HG03039 (cell line): Measurements from ENCODE around the gene ABCA2.

ENCODE experiments used
- ATAC-seq: cut with Tn5 transposase; IDR thresholded peaks from one replicate; pipeline ENCODE4 v1.9.1; 2021; ENCODE audit warnings: mild to moderate bottlenecking, moderate library complexity; ENCODE audit not compliant: unreplicated experiment

Gene ABCA2, protein sequence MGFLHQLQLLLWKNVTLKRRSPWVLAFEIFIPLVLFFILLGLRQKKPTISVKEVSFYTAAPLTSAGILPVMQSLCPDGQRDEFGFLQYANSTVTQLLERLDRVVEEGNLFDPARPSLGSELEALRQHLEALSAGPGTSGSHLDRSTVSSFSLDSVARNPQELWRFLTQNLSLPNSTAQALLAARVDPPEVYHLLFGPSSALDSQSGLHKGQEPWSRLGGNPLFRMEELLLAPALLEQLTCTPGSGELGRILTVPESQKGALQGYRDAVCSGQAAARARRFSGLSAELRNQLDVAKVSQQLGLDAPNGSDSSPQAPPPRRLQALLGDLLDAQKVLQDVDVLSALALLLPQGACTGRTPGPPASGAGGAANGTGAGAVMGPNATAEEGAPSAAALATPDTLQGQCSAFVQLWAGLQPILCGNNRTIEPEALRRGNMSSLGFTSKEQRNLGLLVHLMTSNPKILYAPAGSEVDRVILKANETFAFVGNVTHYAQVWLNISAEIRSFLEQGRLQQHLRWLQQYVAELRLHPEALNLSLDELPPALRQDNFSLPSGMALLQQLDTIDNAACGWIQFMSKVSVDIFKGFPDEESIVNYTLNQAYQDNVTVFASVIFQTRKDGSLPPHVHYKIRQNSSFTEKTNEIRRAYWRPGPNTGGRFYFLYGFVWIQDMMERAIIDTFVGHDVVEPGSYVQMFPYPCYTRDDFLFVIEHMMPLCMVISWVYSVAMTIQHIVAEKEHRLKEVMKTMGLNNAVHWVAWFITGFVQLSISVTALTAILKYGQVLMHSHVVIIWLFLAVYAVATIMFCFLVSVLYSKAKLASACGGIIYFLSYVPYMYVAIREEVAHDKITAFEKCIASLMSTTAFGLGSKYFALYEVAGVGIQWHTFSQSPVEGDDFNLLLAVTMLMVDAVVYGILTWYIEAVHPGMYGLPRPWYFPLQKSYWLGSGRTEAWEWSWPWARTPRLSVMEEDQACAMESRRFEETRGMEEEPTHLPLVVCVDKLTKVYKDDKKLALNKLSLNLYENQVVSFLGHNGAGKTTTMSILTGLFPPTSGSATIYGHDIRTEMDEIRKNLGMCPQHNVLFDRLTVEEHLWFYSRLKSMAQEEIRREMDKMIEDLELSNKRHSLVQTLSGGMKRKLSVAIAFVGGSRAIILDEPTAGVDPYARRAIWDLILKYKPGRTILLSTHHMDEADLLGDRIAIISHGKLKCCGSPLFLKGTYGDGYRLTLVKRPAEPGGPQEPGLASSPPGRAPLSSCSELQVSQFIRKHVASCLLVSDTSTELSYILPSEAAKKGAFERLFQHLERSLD (N-terminal part only)

DNA sequence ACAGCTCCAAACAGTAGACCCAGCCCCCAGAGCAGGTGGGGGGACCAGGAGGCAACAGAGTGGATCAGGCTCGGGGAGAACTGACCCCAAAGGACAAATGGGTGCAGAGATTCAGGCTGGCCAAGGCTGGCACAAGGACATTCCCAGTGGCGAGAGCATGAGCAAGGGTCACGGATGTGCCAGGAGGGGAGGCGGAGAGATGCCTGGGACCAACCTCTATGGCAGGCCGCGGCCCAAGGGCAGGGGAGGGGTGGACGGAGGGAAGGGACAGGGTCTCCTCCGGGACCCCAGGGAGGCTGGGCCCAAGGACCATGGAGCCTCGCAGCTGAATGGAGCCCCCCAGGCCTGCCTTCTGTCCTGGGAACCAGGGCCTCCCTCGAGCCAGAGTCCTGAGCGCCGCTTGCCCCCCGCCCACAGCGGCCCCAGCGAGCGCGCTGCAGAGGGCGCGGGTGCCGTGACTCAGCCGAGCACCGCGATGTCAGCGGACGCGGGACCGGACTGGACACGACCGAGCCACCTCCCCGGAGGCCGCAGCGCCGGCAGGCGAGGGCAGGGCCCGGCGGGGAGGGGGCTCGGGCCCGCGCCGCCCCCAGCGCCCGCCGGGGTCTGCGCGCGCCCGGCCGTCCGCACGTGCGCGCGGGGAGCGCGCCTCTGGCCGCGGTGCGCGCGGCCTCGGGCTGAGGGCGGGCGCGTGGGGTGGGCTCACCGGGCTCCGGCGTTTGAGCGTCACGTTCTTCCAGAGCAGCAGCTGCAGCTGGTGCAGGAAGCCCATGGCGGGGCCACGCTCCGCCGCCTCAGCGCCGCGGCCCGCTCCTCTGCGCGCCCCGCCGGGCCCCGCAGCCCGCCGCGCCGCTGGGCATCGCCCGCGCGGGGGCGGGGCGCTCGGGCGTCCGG lies at the start of gene ABCA2:
ABCA2 (minus strand) TSS at position 869 of the 894 bp plus-strand sequence; CDS start at position 772, 97 bp downstream.
- no peak for ATAC-seq

DNA sequence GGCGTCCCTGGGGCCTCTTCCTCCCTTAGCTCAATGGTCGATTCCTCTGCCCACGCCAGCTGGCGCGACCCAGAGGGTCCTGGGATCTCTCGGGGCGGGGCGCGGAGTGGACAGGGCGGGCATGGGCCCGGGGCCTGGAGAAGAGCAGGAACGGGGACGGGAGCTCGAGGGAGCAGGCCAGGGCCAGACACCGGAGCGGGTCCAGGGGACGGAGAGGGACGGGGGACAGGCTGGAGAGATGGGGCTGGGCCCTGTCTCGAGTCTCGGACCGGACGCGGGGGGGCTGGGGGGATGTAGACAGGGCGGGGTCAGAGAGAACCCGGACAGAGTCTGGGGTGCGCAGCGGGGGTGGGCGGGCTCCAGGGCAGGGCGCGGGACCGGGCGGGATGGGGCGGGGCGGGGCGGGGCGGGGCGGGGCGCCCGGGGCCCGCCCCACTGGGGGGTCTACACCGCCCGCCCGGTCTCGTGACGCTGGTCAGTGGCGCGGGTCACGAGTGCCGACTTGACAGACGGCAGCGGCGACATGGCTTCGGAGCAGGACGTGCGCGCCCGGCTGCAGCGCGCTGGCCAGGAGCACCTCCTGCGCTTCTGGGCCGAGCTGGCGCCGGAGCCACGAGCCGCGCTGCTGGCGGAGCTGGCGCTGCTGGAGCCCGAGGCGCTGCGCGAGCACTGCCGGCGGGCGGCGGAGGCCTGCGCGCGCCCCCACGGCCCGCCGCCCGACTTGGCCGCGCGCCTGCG lies 49.1 kb upstream of the ABCA2 start, which contains the start of gene UAP1L1:
UAP1L1 (plus strand) TSS at position 508 of the 738 bp plus-strand sequence; CDS start at position 524, 16 bp downstream.
- ATAC-seq, result peak; percentile 37

DNA sequence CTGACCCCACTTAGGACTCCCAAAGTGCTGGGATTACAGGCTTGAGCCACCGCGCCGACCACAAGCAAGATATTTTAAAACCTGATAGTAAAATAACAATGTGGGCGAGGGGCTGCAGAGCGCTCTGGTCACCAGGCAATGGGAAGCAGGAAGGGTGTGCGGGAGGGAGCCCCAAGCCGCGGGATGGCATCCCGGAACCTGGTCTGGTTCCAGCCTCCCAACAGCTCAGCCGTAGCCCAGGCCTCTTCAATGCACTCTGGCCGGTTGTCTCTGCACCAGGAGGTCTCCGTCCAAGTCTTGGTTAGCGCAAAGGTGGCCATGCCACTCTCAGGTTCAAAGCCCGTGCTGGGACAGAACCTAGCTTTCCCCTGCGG lies 48.6 kb upstream of the ABCA2 start:
- no peak for ATAC-seq

GRCh38 chr9:137075275-137075775 lies 47.3 kb upstream of the ABCA2 start:
- no peak for ATAC-seq

- ATAC-seq, result no peak
Measured at GRCh38 chr9:137074657-137075274, 46.7 kb upstream of the ABCA2 start.

DNA sequence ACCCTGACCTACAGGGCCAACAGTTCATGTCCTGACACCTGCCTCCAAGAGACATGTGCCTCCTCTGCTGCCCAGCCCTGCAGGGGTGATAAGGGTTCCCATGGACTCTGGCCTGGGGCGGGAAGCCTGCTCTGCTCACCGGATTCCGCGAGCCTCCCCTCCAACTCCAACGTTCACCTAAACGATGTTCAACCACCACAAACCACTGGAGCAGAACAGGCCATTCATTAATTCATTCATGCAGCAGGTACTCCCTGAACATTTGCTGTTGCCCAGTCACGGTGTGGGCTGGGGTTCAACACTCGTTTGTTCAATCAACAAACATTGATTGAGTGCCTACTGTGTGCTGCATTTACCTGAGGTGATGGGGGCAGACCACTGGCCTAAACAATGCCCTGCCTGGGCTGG lies 46.0 kb upstream of the ABCA2 start:
- no peak for ATAC-seq

DNA sequence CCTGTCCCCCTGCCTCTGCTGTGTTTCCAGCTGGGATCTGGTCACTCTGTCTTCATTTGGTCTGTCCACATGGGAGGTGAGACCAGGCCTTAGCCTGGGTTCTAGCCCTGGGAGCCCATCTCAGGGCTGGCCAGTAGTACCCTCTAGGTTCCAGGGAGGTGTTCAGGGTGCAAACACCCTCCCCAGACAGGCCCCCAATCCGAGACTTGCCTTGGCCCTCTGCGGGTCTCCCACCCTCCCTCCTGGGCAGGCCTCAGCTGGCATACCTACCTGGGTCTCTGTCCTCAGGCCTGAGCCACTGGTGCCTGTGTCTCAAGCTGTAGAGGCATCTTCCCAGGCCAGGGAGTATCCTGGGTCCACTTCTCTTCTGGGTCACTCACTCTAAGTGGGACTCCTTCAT lies 43.2 kb upstream of the ABCA2 start:
- ATAC-seq, result no peak

GRCh38 chr9:137070906-137071275 lies 42.9 kb upstream of the ABCA2 start:
- no peak for ATAC-seq

DNA sequence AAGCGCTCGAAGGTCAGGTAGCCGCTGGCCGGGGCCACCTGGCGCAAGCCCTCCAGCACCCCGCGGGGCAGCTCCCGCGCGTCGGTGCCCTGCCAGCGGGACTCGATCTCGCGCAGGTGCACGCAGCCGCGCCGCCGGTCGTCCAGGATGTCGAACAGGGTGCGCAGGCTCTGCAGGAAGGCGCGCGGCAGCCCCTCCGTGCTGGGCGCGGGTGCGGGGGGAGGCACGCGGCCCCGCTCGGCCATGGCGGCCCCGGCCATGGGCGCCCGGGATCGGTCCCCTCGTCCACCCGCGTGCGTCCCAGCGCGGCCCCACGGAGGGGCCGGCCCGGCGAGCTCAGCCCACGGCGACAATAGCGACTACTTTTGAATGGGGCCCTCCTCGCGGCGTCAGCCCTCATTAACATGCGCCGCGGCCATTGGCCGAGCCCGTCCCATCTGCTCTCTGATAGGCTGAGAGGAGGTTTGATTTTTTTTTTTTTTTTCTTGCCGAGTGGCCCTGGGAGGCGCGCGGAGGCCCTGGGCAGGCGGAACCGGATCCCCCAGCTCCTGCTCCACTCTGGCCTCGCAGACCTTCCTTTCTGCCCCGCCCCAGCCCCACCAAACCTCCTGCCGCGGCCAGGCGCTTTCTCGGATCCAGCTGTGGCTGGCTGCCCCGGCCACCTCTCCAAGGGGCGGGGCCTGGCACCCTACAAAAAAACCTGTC lies 42.3 kb upstream of the ABCA2 start, which contains the start of gene SAPCD2:
SAPCD2 (minus strand) TSS at position 357 of the 705 bp plus-strand sequence; CDS start at position 260, 97 bp downstream.
- peak; percentile 67 for ATAC-seq

DNA sequence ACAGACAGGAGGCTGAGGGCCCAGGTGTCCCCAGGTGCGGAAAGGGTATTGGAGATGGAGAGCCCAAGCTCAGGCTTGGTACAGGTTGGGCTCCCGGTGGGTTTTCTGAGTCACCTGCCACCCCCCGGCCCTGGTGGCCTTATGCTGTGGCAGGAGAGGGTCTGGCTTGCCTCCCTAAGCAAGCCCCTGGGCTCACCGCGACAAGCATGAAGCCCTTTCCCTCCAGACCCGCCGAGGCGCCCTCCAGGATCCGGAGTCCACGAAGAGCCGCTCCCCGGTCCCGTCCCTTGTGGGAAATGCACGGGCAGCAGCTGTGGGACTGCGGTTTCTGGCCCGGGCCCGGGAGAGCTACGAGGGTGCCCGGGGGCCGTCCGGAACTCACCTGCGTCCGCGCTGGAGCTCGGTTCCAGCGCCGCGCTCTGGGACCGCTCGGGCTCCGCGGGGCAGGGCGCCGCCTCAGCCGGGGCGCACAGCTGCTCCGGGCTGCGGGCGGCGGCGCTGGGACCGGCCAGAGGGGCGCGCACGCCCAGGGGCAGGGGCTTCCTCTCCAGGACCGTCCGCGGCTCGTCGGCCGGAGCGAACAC lies 41.6 kb upstream of the ABCA2 start:
- no peak for ATAC-seq

DNA sequence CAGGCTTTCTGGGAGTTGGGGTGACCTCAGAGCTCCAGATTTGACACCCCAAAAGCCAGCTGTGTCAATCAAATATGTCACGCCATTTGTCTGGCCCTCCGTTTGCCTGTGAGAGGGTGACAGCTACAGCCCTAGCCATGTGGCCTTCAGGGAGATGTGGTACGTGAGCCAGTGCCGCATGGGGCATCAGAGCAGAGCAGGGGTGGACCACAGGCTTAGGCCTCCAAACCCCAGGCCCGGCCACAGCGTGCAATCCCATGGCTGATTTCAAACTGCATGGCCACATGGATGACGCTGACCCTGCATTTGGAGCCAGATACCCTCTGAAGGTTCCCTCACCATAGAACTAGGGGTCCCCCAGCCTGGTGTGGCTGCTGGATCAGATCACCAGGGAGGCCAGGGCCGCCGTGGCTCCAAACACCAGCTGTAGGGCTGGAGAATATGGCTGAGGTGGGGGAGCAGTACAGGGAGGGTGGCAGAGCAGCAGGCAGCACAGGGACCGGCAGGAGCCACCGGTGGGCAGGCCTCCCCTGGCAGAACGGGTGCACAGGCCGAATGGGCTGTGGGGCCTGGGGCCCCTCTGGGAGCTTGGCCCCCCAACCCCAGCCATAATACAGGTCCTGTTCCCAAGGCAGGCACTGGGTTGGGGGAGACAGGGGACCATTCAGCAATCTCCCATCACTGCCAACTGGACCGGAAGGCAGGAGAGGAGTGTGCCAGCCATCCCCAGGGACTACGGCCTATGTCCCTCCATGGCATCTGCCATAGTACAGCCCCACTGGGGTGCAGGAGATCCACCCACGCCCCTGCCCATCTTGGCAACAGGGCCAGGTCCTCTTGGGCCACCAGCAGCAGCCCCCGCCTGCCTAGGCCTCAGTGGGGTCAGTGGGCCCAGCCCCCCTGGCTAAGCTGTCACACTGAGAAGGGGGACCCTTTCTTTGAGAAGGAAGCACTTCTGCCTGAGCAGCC lies 40.8 kb upstream of the ABCA2 start:
- ATAC-seq, result no peak

- no peak for ATAC-seq
Measured at GRCh38 chr9:137067860-137068538, 40.0 kb upstream of the ABCA2 start.

- ATAC-seq, result no peak
Measured at GRCh38 chr9:137066096-137066861, 38.2 kb upstream of the ABCA2 start.

DNA sequence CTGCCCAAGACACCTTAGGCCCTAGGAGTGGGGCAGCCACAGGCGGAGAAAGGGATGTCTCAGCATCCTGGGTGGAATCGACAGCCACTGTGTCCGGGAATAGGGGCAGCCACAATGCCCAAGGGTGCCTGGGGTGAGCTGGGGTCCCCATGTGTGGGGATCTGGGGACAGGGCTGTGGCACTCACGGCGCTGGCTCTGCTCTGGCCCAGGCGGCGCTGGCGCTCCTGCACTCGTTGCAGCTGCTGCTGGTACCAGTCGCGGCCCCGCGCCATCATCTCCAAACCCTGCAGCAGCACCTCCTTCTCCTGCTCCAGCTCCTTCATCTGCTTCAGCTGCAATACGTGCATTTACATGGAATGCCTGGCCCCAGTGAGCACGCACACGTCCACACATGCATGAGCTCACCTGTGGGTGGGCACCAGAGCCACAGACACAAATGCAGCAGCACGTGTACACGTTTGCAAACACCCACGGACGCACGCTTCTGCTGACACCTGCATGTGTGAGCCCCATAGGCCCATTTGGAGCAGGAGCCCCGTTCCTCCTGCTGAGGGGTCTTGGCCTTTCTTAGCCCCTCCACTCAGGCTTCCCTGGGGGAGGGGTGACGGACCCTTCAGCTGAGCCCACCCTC lies 37.4 kb upstream of the ABCA2 start:
- ATAC-seq, result no peak

- ATAC-seq, result no peak
Measured at GRCh38 chr9:137064880-137065164, 36.8 kb upstream of the ABCA2 start.
